Measurements from ENCODE around the gene LCTL.
"Not testable (repeated sequence)": the region's sequence is repeated elsewhere in the genome, so short reads cannot be mapped to it uniquely, and the experiment has no call there.

The LCTL gene

DNA sequence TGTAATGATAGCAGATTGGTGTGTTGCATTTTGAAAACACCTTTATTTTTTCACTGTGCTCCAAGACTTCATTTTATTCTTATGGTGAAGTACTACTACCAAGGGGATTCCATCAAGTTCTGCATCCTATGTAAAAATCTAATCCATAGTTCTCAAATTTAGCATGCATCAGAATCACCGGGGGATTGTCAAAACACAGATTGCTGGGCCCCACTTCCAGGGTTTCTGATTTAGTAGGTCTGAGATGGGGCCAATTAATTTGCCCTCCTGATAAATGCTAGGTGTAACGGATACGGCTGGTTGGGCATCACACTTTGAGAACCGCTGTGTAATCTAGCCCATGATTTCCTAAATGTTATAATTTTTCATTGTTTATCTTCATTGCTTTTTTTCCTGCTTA lies 60.0 kb downstream of the LCTL start:
- POLR2A ChIA-PET (ENCODE audit: low non-redundant PET): interaction anchor here (0.7 kb wide), 1 partner anchor 416 kb away, joined by 4 read pairs; no protein-coding TSS in a partner anchor
- DNase-seq (ENCODE audit: low spot score): no peak
- CTCF ChIA-PET: interaction anchor here (1.2 kb wide), 1 partner anchor 346 kb away, joined by 3 read pairs; no protein-coding TSS in a partner anchor
- peak overlapping the region; percentile 93 for H3K27ac ChIP-seq
- TF ChIP-seq, protein P1, sequence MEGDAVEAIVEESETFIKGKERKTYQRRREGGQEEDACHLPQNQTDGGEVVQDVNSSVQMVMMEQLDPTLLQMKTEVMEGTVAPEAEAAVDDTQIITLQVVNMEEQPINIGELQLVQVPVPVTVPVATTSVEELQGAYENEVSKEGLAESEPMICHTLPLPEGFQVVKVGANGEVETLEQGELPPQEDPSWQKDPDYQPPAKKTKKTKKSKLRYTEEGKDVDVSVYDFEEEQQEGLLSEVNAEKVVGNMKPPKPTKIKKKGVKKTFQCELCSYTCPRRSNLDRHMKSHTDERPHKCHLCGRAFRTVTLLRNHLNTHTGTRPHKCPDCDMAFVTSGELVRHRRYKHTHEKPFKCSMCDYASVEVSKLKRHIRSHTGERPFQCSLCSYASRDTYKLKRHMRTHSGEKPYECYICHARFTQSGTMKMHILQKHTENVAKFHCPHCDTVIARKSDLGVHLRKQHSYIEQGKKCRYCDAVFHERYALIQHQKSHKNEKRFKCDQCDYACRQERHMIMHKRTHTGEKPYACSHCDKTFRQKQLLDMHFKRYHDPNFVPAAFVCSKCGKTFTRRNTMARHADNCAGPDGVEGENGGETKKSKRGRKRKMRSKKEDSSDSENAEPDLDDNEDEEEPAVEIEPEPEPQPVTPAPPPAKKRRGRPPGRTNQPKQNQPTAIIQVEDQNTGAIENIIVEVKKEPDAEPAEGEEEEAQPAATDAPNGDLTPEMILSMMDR (conservative IDR thresholded peaks at IDR 0.05; ENCODE audit: low read depth): no peak

DNA sequence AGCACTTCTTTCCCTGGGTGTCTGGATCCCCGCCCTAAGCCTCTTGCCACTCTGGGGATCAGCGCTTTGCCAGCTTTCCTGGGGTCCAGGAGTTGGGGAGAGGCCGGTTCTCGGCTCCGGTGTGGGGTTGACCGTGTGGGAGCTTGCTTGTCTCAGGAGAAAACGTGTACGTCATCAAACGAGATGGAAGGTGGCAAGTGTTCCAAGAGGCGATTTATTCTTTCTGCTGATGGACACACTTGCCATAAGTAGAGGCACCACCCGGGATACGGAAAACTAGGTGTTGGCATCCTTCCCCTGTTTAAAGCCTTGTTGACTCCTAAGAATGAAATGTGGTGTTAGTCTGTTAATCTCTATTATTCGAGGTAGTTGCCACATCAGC lies 60.4 kb downstream of the LCTL start:
- no peak for DNase-seq (ENCODE audit: low spot score)
- CTCF ChIA-PET: interaction anchor here (1.2 kb wide), 1 partner anchor 346 kb away, joined by 3 read pairs; no protein-coding TSS in a partner anchor
- POLR2A ChIA-PET (ENCODE audit: low non-redundant PET): no interaction called here
- TF ChIP-seq, protein P1 (conservative IDR thresholded peaks at IDR 0.05; ENCODE audit: low read depth): no peak
- peak overlapping the region; percentile 93 for H3K27ac ChIP-seq

DNA sequence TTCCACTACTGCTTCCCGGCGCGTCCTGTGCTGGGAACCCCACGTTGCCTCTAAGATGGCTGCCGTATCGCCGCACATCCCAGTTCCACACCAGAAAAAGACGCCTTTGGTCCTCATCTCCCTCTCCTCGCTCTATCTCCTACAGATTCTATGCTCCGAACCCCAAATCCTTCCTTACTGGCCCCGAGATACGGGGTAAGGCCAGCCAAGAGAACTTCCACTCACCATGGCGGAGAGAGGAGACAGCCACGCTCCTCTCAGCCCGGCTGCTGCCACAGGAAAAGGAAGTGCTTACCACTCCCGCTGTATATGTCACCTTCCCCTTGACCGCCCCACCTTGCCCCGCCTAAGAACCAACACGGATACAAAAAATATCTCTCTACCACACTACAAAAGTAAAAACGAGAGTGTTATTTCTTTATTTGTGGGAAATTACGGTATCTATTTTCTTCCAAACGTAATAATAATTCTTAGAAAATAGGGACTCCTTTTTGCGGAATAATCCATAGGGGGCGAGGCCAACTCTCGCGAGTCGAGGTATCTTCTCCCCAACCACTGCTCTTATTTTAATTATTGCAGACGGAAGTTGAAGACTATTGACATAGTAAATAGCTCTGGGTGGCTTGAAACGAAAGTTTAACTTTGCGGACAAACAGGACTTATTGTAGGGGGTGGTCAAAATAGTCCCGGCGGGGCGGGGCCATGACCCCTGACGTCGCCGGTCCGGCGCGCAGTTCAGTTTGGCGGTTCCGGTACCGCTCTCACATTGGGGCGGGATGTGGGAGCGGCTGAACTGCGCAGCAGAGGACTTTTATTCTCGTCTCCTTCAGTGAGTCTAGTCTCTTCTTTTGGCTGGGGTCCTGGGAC lies 61.0 kb downstream of the LCTL start, which contains the start of the genes RPL4 and ZWILCH:
RPL4 (minus strand) TSS at position 293 of the 867 bp plus-strand sequence; CDS start at position 228, 65 bp downstream.
ZWILCH (plus strand) TSS at position 764 of the 867 bp plus-strand sequence; CDS start at position 777, 13 bp downstream.
- CTCF ChIA-PET: interaction anchor here (1.2 kb wide), 1 partner anchor 347 kb away, joined by 3 read pairs; no protein-coding TSS in a partner anchor
- DNase-seq (ENCODE audit: low spot score): peak; percentile 83
- H3K27ac ChIP-seq: peak within 1 kb of the TSS; percentile 93
- TF ChIP-seq, protein P1 (conservative IDR thresholded peaks at IDR 0.05; ENCODE audit: low read depth): no peak
- POLR2A ChIA-PET (ENCODE audit: low non-redundant PET): no interaction called here

GRCh38 chr15:66503780-66504562 lies 61.8 kb downstream of the LCTL start:
- DNase-seq (ENCODE audit: low spot score): no peak
- POLR2A ChIA-PET (ENCODE audit: low non-redundant PET): no interaction called here
- H3K27ac ChIP-seq: peak overlapping the region; percentile 93
- TF ChIP-seq, protein P1 (conservative IDR thresholded peaks at IDR 0.05; ENCODE audit: low read depth): no peak
- CTCF ChIA-PET: no interaction called here

DNA sequence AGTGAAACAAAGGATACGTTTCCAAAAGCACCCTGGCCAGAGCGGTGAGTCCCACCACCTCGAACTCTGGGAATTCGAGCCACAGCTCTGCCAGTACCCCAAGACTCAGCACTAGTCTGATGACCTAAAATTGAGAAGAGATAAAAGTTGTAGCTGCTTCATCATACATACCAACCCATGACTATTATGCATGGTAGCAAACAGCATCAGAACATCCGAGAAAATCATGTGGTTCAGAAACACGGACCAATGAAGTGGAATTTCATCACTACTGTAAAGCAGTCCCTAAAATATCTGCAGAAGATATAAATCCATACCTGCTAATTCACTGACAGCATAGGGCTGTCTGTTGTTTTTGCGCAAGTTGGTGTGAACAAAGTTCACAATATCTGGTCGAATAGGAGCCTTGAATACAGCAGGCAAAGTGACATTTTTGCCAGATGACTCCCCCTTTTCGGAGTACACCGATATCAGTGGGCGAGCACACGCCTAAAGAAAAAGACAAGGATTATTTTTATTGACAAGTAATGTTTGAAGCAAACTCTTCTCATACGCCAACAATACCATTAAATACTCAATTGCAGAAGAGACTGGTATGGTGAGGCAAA lies 62.7 kb downstream of the LCTL start:
- DNase-seq (ENCODE audit: low spot score); POLR2A ChIA-PET (ENCODE audit: low non-redundant PET); CTCF ChIA-PET: not testable (repeated sequence)
- H3K27ac ChIP-seq: peak overlapping the region; percentile 63; the same call in 1 of the 2 replicates

GRCh38 chr15:66502491-66502890 lies 63.3 kb downstream of the LCTL start:
- ChIA-PET CTCF (no interaction called here), POLR2A (ENCODE audit: low non-redundant PET) (no interaction called here)
- H3K27ac ChIP-seq: peak overlapping the region; percentile 63
- TF ChIP-seq, protein P1 (conservative IDR thresholded peaks at IDR 0.05; ENCODE audit: low read depth): no peak
- no peak for DNase-seq (ENCODE audit: low spot score)

GRCh38 chr15:66500346-66500745 lies 65.5 kb downstream of the LCTL start:
- POLR2A ChIA-PET (ENCODE audit: low non-redundant PET): interaction anchor here (0.6 kb wide), 1 partner anchor 63 kb away, joined by 6 read pairs; no protein-coding TSS in a partner anchor

More at GRCh38 chr15:66500346-66500745, 65.5 kb downstream of the LCTL start:
- peak overlapping the region; percentile 73 for H3K27ac ChIP-seq
- DNase-seq (ENCODE audit: low spot score); CTCF ChIA-PET: not testable (repeated sequence)

Data from RWPE1 (cell line).